Smooth muscle cell (in vitro differentiated cells): Measurements from ENCODE around the gene FAM110A. TPM values are rescaled to one million over a fixed set of nuclear protein-coding genes. Genes with fewer than 3 reads are reported as not detected.

Source experiments
- DNase-seq: peaks from one replicate; lab custom pipeline; 2025; ENCODE audit not compliant: unreplicated experiment; lab: John Stamatoyannopoulos, UW
- H2AFZ ChIP-seq: fragments of 200-600 bp; sonication (generic); 2 replicates; pipeline ENCODE4 v1.6.0; 2016; ENCODE audit warnings: antibody characterized with exemption, low read depth, mild to moderate bottlenecking
- H3F3A ChIP-seq: fragments of 200-600 bp; sonication (generic); 2 replicates; pipeline ENCODE4 v1.6.0; 2017; ENCODE audit warnings: antibody characterized with exemption, low read depth
- H3K27ac ChIP-seq: fragments of 200-600 bp; sonication (generic); 2 replicates; pipeline ENCODE4 v1.5.1; 2016; ENCODE audit warnings: low read depth, mild to moderate bottlenecking
- H3K27me3 ChIP-seq: fragments of 200-600 bp; sonication (generic); 2 replicates; pipeline ENCODE4 v1.6.1; 2016; ENCODE audit warnings: low read depth, mild to moderate bottlenecking
- H3K36me3 ChIP-seq: fragments of 200-600 bp; sonication (generic); 2 replicates; pipeline ENCODE4 v1.5.1; 2016; ENCODE audit warnings: low read depth
- H3K4me1 ChIP-seq: fragments of 200-600 bp; sonication (generic); 2 replicates; pipeline ENCODE4 v1.5.1; 2016; ENCODE audit warnings: low read depth
- H3K4me2 ChIP-seq: fragments of 200-600 bp; sonication (generic); 2 replicates; pipeline ENCODE4 v1.6.0; 2016; ENCODE audit warnings: mild to moderate bottlenecking
- H3K4me3 ChIP-seq: fragments of 200-600 bp; sonication (generic); 2 replicates; pipeline ENCODE4 v1.5.1; 2016; ENCODE audit warnings: mild to moderate bottlenecking
- H3K79me2 ChIP-seq: fragments of 200-600 bp; sonication (generic); 2 replicates; pipeline ENCODE4 v1.6.0; 2016; ENCODE audit warnings: low read depth, mild to moderate bottlenecking
- H3K9ac ChIP-seq: fragments of 200-600 bp; sonication (generic); 2 replicates; pipeline ENCODE4 v1.6.0; 2016; ENCODE audit warnings: low read depth
- H3K9me3 ChIP-seq: fragments of 200-600 bp; sonication (generic); replicated peaks from 2 replicates; pipeline ENCODE4 v1.5.1; 2016; ENCODE audit warnings: low read depth
- H4K20me1 ChIP-seq: fragments of 200-600 bp; sonication (generic); 2 replicates; pipeline ENCODE4 v1.6.0; 2016; ENCODE audit warnings: low read depth
- WGBS: methylation state at CpG from one replicate; pipeline ENCODE4 v1.1.7; 2016; ENCODE audit warnings: low lambda C conversion rate; 5-methylcytosine and 5-hydroxymethylcytosine counted together
- polyA plus RNA-seq: library from polyadenylated mRNA; unstranded; fragments of >200 nt; fragmentation: Nextera tagmentation; extraction: Ambion mirVana; gene quantifications from 2 replicates; pipeline ENCODE4 v1.2.1, GENCODE V29; 2016
- total RNA-seq: library from RNA; depleted of rRNA; stranded (reverse); fragments of >200 nt; gene quantifications from 2 replicates; pipeline ENCODE4 v1.2.3, GENCODE V29; 2014
- TF ChIP-seq, protein P1 (sequence below): fragments of 200-600 bp; sonication (generic); IDR thresholded peaks from 2 replicates; pipeline ENCODE4 v1.5.1; 2017; ENCODE audit warnings: borderline replicate concordance, mild to moderate bottlenecking, antibody characterized with exemption; ENCODE audit not compliant: insufficient read depth, poor library complexity, severe bottlenecking

The FAM110A gene
- total and polyA plus RNA-seq, 2 experiments from 2014 or later, result 5.3 to 5.6 TPM

DNA sequence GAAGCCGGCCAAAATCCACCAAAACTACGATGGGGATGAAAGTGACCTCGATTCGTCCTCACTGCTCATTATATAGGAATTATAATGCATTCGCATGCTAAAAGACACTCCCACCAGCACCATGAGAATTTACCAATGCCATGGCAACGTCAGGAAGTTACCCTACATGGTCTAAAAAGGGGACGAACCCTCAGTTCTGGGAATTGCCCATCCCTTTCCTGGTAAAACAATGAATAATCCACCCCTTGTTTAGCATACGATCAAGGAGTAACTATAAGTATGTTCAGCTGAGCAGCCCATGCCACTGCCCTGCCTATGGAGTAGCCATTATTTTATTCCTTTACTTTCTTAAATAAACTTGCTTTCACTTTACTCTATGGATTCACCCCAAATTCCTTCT is 20.1 kb upstream of the FAM110A start:
- no peaks in the 10 kb centered on the region for H3K4me1 ChIP-seq
- no peak overlapping the region for H3K4me3 ChIP-seq
- H2AFZ ChIP-seq, result no peak overlapping the region
- H3K27me3 ChIP-seq, result no peaks in the 10 kb centered on the region
- H3K27ac ChIP-seq, result no peak overlapping the region
- H3K9me3 ChIP-seq, result no peaks in the 10 kb centered on the region
- no peaks in the 10 kb centered on the region for H3F3A ChIP-seq
- H3K79me2 ChIP-seq, result no peaks in the 10 kb centered on the region
- 74% methylated on average over 8 of the region's 8 CpGs for WGBS
- H3K4me2 ChIP-seq, result no peak overlapping the region
- no peaks in the 10 kb centered on the region for H3K36me3 ChIP-seq
- no peak for DNase-seq
- H4K20me1 ChIP-seq, result no peaks in the 10 kb centered on the region
- TF ChIP-seq, protein P1, sequence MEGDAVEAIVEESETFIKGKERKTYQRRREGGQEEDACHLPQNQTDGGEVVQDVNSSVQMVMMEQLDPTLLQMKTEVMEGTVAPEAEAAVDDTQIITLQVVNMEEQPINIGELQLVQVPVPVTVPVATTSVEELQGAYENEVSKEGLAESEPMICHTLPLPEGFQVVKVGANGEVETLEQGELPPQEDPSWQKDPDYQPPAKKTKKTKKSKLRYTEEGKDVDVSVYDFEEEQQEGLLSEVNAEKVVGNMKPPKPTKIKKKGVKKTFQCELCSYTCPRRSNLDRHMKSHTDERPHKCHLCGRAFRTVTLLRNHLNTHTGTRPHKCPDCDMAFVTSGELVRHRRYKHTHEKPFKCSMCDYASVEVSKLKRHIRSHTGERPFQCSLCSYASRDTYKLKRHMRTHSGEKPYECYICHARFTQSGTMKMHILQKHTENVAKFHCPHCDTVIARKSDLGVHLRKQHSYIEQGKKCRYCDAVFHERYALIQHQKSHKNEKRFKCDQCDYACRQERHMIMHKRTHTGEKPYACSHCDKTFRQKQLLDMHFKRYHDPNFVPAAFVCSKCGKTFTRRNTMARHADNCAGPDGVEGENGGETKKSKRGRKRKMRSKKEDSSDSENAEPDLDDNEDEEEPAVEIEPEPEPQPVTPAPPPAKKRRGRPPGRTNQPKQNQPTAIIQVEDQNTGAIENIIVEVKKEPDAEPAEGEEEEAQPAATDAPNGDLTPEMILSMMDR, result no peak
- no peak overlapping the region for H3K9ac ChIP-seq

DNA sequence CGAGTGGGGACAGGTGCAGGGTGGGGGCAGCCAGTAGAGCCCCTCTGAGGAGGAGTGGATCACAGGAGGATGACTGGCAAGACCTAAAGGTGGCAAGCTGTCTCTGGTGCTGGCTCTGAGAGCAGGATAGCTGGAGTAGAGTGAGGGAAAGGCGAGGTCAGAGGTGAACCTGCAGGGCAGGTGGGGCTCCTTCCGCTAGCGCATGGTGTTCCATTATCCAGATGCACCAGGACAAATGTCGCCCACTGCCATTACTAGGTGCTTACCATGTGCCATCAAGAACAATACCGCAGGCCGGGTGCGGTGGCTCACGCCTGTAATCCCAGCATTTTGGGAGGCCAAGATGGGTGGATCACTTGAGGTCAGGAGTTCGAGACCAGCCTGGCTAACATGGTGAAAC is 18.3 kb upstream of the FAM110A start:
- Histone ChIP-seq H4K20me1 (no peaks in the 10 kb centered on the region), H3K9ac (no peak overlapping the region), H3K27me3 (no peaks in the 10 kb centered on the region), H3K36me3 (no peaks in the 10 kb centered on the region), H3K9me3 (no peaks in the 10 kb centered on the region), H3K4me3 (no peak overlapping the region), H3K4me2 (no peak overlapping the region), H2AFZ (no peak overlapping the region), H3K27ac (no peak overlapping the region), H3F3A (no peaks in the 10 kb centered on the region), H3K79me2 (no peaks in the 10 kb centered on the region), H3K4me1 (no peaks in the 10 kb centered on the region)
- no peak for DNase-seq
- 91% methylated on average over 10 of the region's 10 CpGs for WGBS
- TF ChIP-seq, protein P1, result no peak

DNA sequence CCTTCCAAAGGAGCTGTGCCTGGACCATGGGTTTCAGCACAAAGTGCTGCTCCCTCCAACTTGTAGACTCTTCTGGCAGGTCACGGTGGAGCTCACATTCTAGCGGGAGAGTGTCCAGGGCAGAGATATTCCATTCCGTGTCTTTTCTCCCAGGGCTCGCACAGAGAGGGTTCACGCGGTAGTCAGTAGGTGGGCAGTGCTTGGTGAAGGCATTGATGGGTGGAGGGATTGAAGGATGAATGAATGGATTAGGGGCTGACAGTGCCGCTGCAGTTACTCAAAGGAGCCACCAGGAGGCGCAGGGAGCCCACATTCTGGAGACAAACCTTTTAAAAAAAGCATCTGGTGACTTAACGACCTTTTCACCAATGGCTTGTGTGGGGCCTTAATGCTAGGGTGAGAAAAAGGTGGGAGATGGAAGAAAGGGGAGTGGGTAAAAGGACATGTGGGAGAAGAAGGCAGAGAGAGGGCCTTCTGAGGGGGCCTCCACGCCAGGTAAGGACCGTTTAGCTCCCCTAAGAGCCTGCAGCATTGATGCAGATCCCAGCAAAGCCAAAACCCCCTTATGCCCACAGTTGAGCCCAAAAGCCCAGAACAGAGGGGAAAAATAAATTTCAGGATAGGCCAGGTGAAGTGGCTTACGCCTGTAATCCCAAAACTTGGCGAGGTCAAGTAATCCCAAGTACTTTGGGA is 17.5 kb upstream of the FAM110A start:
- WGBS, result 27% methylated on average over 13 of the region's 13 CpGs
- no peaks in the 10 kb centered on the region for H3K27me3 ChIP-seq
- no peak overlapping the region for H2AFZ ChIP-seq
- no peaks in the 10 kb centered on the region for H3K4me1 ChIP-seq
- no peaks in the 10 kb centered on the region for H4K20me1 ChIP-seq
- H3K9ac ChIP-seq, result no peak overlapping the region
- no peaks in the 10 kb centered on the region for H3K36me3 ChIP-seq
- no peak overlapping the region for H3K4me3 ChIP-seq
- no peaks in the 10 kb centered on the region for H3K9me3 ChIP-seq
- no peak overlapping the region for H3K4me2 ChIP-seq
- H3K79me2 ChIP-seq, result no peaks in the 10 kb centered on the region
- no peaks in the 10 kb centered on the region for H3F3A ChIP-seq
- TF ChIP-seq, protein P1, result peak; percentile 97
- DNase-seq, result no peak
- no peak overlapping the region for H3K27ac ChIP-seq
